Measurements from ENCODE around the gene CHKB.

- TF ChIP-seq CTCF (IDR thresholded peaks at IDR 0.05) (no peak), POLR2A (IDR thresholded peaks at IDR 0.05) (no peak)
Observed at GRCh38 chr22:50561401-50562358, 21.0 kb downstream of the CHKB start.
